ENCODE measurements around the gene IL18BP.

The IL18BP gene

GRCh38 chr11:71964641-71965040 is 34.1 kb upstream of the IL18BP start:
- no peak for TF ChIP-seq CTCF (IDR thresholded peaks at IDR 0.05; ENCODE audit: borderline replicate concordance, insufficient read depth, low read depth, low read length)

GRCh38 chr11:71971680-71972079 is 27.0 kb upstream of the IL18BP start:
- no peak overlapping the region for H3K4me3 ChIP-seq (ENCODE audit: low read depth, low read length)
- TF ChIP-seq CTCF (IDR thresholded peaks at IDR 0.05; ENCODE audit: borderline replicate concordance, insufficient read depth, low read depth, low read length): no peak

More at GRCh38 chr11:71964641-71965040, 34.1 kb upstream of the IL18BP start:
- H3K4me3 ChIP-seq (ENCODE audit: low read depth, low read length): no peak overlapping the region

- no peak overlapping the region for H3K4me3 ChIP-seq (ENCODE audit: low read depth, low read length)
- no peak for TF ChIP-seq CTCF (IDR thresholded peaks at IDR 0.05; ENCODE audit: borderline replicate concordance, insufficient read depth, low read depth, low read length)
These were observed 22.2 kb upstream of the IL18BP start for GRCh38 chr11:71976551-71976950.

DNA sequence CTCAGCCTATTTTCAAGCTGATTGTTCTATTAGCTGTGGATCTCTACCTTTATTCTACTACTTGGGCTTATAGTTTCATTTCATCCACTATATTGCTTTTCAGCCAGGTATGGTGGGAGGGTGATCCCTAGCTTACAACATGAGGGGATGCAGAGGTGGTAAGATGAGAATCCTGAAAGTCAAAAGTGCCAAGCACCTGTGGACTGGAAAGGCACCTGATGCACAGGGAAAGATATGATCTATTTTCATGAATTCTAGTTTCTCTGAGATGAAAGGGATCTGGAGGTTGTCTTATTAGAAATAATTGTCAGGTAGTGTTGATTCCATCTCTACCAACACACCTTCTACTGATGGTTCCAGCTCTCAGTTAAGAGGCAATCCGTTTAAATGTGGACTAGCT is 21.6 kb upstream of the IL18BP start:
- H3K4me3 ChIP-seq (ENCODE audit: low read depth, low read length): no peak overlapping the region
- no peak for TF ChIP-seq CTCF (IDR thresholded peaks at IDR 0.05; ENCODE audit: borderline replicate concordance, insufficient read depth, low read depth, low read length)

DNA sequence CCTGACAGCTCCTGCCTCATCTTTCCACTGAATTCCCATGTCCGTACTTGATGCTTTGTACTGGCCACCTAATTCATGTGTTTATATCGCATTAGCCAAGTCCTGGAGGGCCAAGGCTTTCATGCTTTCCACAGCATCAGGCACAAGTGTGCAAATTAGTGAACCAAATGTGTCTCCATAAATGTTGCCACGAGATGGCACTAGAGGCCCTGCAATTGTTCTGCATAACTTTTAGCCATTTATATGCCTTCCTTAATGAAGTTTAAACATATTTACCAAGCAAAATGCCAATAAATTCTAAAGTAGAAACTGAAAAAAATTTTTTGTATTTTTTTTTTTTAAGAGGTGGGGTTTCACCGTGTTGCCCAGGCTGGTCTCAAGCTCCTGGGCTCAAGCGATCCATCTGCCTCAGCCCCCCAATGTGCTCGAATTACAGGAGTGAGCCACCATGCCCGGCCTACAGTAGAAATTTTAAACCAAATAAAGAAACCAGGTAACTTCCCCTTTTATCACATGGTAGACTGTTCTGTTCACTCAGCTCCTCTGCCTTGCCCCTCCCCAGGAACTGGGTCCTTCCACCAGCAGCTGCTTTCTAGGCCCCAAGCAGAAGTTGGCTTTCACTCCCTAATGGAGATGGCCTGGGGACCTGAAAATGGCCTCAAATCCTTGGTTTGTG is 20.8 kb upstream of the IL18BP start:
- TF ChIP-seq CTCF (IDR thresholded peaks at IDR 0.05; ENCODE audit: borderline replicate concordance, insufficient read depth, low read depth, low read length): peak; percentile 49; the same call in 1 of the 2 replicates
- H3K4me3 ChIP-seq (ENCODE audit: low read depth, low read length): no peak overlapping the region

DNA sequence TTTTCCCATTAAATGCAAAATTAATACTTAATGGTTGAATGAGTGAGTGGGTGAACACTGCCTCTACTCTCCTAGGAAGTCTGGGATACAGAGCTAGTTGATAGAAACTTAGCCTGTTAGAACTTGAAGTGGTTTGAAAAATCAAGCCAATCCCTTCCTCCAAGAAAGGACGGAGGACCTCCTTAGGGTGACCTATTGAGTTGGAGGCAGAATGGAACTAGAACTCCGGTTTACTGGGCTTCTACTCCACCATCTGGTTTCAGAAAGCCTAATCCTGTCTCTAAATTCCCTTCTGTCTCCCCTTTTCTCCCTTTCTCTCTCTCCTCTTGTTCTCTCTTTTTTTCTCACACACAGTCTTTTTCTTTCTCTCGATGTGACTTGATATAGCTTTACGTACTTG is 19.6 kb upstream of the IL18BP start:
- no peak overlapping the region for H3K4me3 ChIP-seq (ENCODE audit: low read depth, low read length)
- no peak for TF ChIP-seq CTCF (IDR thresholded peaks at IDR 0.05; ENCODE audit: borderline replicate concordance, insufficient read depth, low read depth, low read length)

- H3K4me3 ChIP-seq (ENCODE audit: low read depth, low read length): no peak overlapping the region
- TF ChIP-seq CTCF (IDR thresholded peaks at IDR 0.05; ENCODE audit: borderline replicate concordance, insufficient read depth, low read depth, low read length): no peak
These were observed 19.1 kb upstream of the IL18BP start for GRCh38 chr11:71979602-71980001.

Measured in GM12875 (cell line).